Dedifferentiated amniotic fluid mesenchymal stem cell (primary cell): ENCODE measurements around the gene ARHGAP15.

Experiments
- DNase-seq: peaks from one replicate; pipeline ENCODE4 v3.0.0-alpha.2; 2016; ENCODE audit errors: extremely low spot score

The ARHGAP15 gene

DNA sequence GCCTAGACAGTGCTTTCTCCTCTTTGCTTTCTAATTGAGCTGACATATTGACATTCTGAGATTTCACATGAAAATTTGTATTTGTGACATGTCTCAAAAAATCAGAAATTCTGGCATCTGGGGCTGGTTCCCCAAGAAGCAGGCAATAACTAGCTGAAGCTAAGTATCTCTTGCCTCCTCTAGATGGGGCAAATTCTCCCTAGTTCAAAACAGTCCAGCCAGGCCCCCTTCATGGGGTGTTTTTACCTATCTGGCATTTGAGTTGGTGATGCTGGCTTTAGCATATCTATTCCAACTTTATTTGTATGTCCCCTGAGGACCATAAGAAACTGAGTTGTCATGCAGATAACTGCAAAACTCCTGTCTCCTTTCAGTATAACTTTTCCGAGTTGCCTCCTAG lies 39.9 kb downstream of the ARHGAP15 start:
- DNase-seq: no peak

DNA sequence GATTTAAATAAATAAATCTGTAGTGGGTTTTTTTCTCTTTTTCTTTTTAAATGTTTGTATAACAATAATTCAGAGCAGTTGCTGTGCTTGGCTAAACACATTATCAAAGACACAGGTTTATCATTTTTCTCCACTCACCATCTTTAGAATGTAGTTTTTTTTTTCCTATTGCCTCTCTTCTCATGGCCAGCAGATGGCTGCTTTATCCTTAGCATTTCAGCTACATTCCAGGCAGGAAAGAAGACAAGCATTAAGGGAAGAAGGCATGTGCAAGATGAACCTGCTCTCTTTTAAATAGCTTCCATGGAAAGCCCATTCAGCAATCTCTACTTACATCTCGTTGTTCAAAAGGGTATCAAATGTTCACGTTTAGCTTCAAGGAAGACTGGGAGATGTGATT lies 42.6 kb downstream of the ARHGAP15 start:
- DNase-seq: no peak

DNA sequence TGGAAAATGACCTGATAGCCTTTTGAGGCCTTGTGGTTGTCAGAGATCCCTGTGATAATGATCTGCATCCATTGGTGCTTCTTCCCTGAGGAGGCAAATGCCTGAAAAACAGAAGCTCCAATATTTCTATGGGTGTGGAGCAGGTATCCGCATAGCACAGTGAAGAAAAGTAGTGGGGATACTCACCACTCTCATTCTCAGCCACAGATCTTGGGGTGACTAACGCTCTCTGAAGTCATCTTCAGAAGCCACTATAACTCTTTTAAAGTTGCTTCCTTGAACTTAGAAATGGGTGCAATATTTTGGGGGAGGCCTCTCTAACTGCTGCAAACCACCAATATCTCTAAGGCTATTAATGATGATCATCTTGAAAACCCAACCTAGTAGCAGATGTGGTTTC lies 46.2 kb downstream of the ARHGAP15 start:
- no peak for DNase-seq

DNA sequence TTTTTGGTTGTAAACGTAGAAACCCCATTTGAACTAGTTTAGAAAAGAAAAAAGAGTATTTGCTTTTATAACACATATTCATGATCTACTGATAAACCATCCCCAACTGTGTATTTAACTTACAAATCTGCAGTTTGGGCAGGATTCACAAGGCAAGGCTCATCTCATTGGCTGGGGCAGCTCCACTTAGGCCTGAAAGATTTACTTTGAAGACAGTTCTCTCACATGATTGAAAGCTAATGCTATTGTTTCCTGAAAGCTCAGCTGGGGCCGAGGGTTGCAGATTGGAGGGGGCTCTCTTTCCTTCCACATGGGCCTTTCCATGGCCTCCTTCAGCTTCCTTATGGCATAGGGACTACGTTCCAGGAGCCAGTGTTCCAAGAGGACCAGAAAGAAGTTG lies 47.4 kb downstream of the ARHGAP15 start:
- no peak for DNase-seq

DNA sequence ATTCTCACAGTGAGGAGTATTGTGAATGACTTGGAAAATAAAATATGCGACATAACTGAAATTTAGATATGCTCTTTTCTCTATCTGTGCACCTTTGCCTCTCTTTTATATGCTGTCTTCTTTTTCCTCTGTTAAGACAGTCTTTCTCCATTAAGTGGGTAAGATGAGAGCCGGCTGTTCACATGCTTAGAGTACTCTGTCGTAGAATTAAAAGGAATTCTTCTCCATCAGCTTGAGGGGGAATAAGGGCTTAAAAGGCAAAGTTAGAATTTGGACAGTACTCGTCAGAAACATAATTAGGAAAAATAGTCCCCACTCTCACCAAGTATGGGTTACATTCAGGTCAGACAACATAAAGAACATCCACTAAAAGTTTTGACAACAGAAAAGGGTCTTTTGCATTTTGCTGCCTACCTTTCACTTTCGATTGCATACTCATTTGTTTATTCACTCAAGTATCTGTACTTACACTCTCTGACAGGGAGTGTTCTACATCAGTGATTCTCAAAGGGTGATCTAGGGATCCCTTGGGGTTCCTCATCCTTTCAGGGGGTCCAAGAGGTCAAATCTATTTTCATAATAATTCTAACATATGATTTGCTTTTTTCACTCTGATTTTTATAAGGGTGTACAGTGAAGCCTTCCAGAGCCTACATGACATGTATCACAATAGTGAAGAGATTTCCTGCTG lies 48.0 kb downstream of the ARHGAP15 start:
- DNase-seq: no peak

DNA sequence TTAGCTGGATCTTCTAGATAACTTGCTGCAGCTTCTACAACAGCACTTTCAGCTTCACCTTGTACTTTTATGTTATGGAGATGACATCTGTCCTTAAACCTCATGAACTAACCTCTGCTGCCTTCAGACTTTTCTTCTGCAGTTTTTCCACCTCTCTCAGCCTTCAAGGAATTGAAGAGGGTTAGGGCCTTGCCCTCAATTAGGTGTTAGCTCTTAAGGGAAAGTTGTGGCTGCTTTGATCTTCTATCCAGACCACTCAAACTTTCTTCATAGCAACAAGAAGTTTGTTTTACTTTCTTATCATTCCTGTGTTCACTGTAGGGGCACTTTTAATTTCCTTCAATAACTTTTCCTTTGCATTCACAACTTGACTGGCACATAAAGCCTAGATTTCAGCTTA lies 52.3 kb downstream of the ARHGAP15 start:
- DNase-seq: no peak

DNA sequence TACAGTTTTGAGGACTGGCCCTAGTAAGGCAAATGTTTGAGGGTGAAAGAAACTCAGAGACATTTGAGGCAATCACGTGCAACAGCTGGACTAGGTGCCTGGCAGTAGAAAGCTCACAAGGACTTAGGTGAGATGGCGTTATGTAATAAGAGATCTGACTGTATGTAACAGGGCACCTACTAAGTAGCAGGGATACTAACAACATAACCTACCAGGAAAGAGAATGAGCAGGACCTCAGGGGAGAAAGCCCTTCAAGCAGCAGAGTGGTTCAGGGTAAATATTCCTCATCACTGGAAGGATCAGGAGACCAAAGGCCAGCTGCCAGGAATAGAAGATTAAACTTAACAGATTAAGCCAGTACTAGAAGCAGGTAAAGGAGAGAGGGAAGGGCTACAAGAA lies 53.4 kb downstream of the ARHGAP15 start:
- no peak for DNase-seq

DNA sequence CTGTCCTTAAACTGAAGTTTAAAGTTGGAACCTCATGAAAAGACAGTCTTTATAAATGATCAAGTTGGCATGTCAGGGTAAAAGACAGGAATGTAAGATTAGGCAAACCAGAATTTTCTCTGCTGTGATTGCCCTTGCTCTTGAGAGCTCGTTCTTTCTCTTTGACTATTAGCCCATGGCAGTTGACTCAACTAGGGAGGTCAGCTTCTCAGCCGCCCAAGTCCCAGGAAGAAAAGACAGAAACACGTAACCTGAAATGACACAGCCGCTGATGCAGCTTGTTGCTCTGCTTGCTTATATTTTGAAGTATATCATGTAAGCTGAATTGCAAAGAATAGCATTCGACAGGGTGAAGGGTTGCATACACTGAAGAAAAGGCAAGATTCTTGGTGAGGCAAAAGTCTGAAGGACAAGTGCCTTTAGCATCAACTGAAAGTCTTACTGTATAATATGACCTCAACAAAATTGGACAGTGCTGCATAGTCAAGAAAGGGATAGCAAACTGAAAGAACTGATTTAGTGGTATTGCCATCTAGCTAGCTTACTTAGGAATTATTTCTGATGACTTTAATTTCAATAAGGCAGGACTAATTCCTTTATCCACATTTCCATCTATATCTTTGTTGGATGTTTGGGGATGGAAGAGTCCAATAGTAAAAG lies 54.7 kb downstream of the ARHGAP15 start:
- no peak for DNase-seq

DNA sequence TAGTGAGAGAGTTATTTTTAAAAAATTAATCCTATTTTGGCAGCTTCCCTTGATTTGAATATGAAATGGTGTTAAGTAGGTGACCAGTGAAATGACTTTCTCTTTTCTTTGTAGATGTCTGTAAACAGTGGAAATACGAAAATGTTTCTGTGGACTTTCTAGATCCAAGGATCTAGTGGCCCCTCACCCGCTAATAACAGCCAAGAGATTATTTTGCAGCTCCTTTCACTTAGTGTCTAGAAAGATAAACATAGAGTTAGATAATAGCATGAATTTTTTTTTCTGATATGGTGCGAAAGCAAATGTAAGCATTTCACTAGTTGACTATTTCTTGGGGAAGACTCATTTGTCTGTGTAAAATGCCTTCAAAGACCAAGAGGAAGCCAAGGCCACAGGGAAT lies 57.7 kb downstream of the ARHGAP15 start:
- no peak for DNase-seq

DNA sequence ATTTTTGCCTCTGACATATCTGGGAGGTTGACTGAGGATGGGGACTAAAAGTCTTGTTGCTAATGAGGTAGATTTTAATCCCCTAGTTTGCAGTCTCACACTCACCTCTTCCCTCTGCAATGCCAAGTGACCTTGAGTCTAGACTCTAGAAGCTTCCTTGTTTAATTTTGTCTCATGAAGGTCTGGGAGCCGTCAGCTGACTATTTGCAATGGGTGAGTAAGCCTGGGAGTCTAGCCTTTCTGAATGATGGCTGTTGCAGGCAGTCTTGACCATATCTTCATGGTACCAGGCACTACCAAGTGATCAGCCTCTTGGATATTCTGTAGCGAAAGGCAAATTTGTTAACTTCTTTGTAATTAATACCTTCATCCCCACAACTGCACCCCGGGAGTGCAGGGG lies 61.2 kb downstream of the ARHGAP15 start:
- no peak for DNase-seq

DNA sequence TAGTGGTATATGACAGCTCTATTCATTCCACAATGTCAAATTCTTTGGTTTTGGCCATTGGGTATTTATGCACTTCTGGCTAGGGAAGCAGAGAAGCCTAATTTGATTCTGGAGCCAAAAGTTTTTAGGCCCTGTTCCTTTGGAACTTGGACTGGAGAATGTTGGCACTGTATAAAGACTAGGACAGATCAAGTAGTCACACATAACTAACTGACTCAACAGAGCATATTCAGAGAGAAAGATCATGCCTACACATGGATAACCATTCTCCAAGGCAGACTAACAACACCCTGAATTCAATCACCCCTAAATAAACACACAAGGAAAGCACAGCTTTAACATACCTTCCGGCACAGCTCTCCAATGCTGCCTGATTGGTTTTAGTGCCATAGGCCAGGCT lies 62.9 kb downstream of the ARHGAP15 start:
- no peak for DNase-seq

DNA sequence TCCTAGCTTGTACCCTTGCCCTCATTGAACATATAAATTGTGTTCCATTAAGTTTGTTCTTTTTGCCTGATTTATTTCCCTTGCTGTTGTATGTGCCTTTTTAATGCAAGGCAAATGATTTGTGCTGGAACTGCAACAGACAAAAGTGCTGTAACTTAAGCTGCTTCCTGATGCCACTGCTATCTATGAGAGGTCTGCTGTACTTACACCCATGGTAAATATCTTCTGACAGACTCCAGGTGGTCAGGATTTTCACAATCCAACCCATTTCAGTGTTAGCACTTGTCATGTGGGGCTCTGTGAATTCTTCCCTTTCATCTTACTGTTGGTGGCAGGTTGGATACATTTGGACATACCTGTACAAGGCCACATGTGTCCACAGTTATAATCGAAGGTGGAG lies 63.5 kb downstream of the ARHGAP15 start:
- no peak for DNase-seq

DNA sequence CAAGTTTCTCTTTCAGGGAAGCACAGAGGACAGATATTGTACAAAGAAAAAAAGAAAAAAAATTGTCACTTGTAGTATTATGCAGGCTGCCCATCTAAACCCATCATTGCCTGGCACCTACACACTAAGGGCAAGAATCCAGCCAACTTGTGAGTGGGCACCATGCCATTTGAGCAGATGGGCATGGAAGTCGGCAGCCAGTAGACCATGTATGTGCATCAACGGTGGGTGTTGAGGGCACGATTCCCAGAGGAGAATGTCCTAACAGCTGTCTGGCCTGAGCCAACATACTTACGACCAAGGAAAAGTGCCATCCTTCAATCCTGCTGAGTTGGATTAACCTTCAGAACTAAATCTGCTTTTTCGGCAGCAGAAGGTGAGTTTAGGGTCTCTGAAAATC lies 63.9 kb downstream of the ARHGAP15 start:
- no peak for DNase-seq

DNA sequence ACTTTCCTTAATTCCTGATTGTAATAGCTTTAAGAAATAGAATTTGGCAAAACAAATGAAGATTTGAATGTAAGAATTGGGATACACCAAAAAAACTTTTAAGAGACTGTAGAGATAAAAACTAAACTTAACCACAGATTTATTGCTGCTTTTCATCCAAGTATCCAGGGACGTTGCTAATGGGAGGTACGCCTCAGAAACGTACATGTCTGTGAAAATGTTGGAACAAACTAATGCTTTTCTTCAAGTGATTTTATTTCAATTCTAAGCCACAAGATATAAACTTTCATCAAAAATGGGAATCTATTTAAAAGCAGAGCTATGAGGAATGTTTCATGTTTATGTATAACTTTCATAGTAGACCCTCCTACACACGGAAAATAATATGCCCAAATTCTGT lies 66.3 kb downstream of the ARHGAP15 start:
- no peak for DNase-seq

DNA sequence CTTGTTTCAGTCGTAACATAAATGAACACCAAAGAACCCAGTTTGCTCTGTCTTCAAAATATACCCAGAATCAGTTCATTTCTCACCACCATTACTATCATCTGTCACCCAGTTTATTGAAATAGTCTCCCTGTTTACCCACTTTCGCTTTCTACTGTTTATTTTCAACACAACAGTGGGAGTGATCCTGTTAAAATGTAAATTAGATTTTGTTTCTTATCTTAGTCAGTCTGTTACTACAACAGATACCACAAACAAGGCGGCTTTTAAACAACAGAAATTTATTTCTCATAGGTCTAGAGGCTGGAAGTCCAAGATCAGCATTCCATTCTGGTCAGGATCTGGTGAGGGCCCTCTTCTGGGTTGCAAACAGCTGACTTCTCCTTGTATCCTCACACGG lies 74.8 kb downstream of the ARHGAP15 start:
- no peak for DNase-seq

DNA sequence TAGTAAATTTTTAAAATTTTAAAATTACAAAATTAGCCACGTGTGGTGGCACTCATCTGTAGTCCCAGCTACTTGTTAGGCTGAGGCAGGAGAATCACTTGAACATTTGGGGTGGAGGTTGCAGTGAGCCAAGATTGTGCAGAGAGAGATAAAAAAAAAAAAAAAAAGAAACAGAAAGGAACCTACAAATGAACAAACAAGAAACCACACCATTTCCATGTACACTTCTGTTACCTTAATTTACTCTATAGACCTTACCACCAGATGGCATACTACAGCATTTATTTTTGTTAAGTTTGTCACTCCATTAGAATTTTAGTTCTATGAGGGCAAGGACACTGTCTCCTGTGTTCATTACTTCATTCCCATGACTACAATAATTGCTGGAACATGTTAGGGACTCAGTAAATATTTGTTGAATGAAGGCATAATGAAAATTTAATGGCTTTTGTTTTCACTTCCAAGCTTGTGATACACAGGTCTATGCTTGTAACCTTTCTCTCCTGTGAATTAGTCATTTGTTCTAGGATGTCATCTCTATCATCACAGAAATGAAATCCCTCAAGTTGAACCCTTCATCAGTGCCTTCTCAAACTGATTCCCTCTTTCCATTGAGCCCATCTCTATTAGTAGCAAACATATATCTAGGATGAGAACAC lies 76.0 kb downstream of the ARHGAP15 start:
- DNase-seq: no peak

DNA sequence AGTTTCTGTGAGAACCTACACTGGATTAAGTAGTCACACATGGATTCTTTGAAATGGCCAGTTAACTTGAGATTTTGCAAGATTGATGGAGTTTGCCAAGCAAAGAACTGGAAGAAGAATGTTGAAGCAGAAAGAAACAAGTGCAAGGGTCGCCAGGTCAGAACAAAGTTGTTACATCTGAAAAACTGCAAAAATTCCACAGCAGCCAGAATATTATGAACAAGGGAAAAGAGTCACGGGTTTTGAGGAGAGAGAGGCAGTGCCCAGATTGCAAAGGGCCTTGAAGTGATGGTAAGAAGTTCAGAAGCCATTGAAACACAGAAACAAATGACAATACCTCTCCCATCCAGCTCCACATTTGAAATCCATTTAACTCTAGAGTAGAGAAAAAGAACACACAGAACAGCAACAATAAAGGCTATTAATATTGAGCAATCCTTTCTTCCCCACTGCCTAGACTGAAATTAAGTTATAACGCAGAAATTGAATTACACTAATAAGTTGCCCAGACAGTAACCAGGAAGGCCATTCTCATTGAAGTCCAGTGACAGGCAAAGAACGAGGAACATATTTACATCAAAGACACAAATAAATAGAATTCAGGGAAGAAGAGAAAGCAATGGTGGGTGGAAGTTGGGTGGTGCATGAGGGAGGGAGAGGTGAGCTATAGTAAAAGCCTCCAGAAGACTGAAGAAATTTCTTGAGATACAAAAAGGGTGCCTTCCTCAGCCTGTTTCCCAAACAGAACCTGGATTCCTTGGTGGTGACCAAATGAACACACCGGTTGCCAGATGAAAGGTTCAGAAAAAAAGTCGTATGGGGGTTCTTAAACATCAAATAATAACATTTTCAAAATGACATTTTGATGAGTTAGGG lies 80.6 kb downstream of the ARHGAP15 start:
- DNase-seq: no peak

DNA sequence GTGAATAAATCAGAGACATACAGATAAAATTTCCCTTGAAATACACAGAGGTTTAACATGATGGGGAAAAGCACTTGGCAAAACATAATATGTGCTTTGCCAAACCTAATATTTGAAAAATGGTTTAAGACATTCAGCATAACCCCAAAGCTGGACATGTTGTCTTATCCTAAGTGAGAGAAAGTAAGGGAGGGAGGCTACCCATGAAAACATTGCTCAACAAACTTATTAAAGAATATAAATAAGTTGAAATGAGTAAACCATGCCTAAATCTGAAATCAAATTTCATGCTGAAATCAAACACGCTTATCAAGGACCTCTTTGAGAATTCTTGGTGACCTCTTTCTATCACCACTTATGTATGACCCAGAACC lies 81.2 kb downstream of the ARHGAP15 start:
- DNase-seq: no peak

DNA sequence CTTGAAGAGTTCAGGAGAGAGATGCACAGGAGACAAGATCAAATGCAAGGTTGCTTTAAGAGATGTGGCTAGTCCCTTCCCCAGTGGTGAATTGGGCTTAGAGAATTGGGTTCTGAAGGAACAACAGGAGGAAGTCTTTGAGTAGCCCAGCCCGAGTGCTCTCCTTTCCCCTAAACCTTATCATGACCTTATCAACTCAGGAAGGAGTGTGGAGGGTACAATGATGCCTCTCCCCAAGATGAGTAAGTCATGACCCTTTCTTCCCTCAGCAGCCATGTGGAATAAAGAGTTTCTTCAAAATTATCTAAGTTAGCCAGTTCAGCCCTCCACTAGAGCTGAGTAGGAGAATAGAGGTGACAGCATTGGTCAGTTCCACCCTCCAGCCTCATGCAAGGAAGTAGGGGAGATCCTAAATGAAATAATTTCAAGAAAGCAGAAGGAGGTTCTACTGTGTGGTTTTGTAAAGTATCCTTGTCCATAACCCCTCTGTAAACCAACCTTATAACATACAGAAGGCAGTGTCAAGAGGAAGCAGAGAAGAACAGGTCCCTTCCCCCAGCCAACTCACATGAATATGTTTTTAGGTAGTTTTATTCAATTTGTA lies 88.4 kb downstream of the ARHGAP15 start:
- no peak for DNase-seq

DNA sequence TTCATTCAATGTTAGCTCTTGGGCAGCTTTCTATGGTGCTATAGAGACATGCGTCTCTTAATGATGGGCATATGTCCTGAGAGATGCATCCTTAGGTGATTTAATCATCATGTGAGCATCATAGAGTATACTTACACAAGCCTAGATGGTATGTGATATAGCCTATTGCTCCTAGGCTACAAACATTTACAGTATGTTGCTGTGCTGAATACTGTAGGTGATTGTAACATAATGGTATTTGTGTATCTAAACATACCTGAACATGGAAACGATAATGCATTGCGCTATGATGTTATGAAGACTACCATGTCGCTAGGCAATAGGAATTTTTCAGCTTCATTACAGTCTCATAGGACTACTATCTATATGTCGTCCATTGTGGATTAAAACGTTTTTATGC lies 89.4 kb downstream of the ARHGAP15 start:
- DNase-seq: no peak

DNA sequence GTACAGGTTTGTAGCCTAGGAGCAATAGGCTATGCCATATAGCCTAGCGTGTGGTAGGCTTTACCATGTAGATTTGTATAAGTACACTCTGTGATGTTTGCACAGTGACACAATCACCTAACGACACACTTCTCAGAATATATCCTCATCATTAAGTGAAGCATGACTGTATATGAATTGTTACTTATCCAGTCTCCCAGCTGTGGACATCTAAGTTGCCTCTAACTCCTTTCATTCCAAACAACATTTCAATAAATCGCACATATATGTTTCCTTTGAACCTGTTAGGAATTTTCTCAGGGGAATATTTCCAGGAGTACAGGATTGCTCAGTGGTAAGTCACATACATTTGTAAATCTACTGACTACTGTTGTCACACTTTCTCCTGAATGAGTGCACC lies 90.0 kb downstream of the ARHGAP15 start:
- no peak for DNase-seq

DNA sequence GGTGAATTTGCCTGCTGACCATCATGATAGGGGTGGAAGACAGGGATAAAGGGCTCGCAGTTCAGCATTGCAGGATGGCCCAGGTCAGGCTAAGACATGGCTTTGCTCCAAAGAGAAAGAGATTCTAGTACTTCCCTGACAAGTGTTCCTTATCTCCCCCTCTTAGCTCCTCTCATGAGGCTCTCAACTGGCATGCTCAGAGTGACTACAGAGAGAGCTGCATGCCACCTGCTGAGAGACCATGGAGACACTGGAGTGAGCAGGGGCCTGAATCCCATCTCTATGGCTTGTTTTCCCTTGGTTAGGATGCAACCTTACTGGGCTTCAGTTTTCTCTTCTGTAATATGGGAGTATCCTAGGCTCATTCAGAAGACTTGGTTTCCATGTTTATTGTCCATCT lies 94.3 kb downstream of the ARHGAP15 start:
- DNase-seq: no peak
